Fibroblast of the aortic adventitia (primary cell): Measurements from ENCODE around the gene VPS18. TPM values are rescaled to one million over a fixed set of nuclear protein-coding genes. Genes with fewer than 3 reads are reported as not detected.

Source experiments
- DNase-seq: peaks from one replicate; pipeline ENCODE4 v3.0.0-alpha.2; 2010; ENCODE audit warnings: low read depth
- H3K4me3 ChIP-seq: 2 replicates; pipeline ENCODE4 v1.5.1; 2011; ENCODE audit warnings: low read depth, mild to moderate bottlenecking, control low read depth, low read length, moderate library complexity
- total RNA-seq: library from RNA; depleted of rRNA; stranded (reverse); fragments of >200 nt; gene quantifications from 2 replicates; pipeline ENCODE4 v1.2.3, GENCODE V29; 2012; ENCODE audit warnings: low replicate concordance
- TF ChIP-seq, protein P1 (sequence below): IDR thresholded peaks from 2 replicates; pipeline ENCODE4 v1.5.1; 2011; ENCODE audit warnings: mild to moderate bottlenecking, low read length, control low read depth, inconsistent platforms; ENCODE audit not compliant: insufficient read depth

Gene VPS18
- total RNA-seq, 1 donor: 32.2 TPM

DNA sequence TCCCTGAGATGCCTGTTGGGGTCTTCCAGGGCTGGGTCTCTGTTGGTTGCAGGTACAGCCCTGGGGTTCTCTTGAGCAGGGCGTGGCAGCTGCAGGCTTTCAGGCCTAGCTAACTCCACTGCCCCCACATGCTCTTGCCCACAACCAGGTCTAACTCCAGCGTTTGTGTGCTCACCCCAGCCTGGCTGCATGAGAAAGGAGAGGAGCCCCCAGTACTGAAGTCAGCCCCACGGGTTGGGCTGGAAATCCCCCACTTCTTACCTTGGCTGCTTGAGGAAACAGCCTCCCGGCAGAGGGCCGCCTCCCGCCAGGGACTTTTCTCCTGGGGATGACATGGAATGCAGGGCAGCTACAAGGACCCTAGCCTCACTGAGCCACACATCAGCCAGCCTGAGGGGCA is 18.2 kb downstream of the VPS18 start:
- TF ChIP-seq, protein P1, sequence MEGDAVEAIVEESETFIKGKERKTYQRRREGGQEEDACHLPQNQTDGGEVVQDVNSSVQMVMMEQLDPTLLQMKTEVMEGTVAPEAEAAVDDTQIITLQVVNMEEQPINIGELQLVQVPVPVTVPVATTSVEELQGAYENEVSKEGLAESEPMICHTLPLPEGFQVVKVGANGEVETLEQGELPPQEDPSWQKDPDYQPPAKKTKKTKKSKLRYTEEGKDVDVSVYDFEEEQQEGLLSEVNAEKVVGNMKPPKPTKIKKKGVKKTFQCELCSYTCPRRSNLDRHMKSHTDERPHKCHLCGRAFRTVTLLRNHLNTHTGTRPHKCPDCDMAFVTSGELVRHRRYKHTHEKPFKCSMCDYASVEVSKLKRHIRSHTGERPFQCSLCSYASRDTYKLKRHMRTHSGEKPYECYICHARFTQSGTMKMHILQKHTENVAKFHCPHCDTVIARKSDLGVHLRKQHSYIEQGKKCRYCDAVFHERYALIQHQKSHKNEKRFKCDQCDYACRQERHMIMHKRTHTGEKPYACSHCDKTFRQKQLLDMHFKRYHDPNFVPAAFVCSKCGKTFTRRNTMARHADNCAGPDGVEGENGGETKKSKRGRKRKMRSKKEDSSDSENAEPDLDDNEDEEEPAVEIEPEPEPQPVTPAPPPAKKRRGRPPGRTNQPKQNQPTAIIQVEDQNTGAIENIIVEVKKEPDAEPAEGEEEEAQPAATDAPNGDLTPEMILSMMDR: no peak
- H3K4me3 ChIP-seq: no peak overlapping the region
- DNase-seq: no peak

DNA sequence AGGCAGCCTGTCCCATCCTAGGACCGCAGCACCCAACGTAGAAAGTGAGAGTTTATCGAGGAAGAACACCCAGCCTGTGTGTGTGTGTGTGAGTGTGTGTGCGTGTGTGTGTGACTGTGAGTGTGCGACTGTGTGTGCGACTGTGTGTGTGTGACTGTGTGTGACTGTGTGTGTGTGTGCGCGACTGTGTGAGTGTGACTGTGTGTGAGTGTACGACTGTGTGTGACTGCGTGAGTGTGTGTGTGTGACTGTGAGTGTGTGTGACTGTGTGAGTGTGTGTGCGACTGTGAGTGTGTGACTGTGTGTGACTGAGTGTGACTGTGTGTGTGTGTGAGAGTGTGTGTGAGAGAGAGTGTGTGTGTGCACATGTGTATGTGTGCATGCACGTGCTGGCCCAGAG is 19.8 kb downstream of the VPS18 start:
- DNase-seq: no peak
- TF ChIP-seq, protein P1: no peak
- H3K4me3 ChIP-seq: no peak overlapping the region

DNA sequence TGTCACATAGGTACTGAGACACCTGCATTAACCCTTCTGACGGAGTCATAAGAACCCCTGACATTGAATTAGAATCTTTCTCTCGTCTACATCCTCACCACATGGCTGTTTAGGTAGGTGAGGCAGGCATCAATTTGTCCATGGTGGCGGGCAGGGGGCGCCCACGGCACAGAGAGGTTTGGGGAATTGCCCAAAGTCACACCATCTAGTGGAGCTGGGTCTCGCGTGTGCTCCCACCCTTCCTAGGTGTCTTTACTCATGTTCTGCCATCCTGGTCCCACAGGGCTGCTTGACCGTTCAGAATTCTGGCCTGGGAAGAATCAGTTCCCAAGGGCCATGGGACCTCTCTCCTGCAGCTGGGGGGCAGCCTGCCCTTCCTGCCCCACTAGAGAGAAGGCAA is 20.2 kb downstream of the VPS18 start:
- H3K4me3 ChIP-seq: no peak overlapping the region
- TF ChIP-seq, protein P1: no peak
- no peak for DNase-seq

DNA sequence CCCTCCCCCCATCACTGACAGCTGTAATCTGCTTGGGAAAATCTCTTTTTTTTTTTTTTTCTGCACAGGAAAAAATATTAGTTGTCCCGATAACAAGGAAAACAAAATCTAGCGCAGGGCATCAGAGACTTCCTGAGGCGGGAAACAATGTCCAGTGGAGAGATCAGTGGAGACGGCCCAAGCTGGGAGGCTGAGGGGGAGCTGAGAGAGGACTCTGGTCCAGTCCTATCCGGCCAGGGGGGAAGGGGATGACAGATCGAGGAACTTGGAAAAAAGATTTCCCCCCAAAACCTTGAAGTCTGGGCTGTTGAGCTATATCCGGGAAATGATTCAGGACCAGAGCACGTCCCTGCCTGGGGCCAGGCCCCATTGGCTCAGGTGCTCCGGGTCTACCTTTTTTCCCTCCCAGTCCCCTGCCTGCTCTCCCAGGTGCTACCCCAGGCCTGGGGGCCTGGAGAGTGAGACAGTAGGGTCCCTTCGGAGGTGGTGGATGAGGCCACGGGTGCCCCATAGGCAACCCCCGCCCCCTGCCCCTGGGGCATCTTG is 20.9 kb downstream of the VPS18 start:
- H3K4me3 ChIP-seq: no peak overlapping the region
- TF ChIP-seq, protein P1: no peak
- DNase-seq: no peak

DNA sequence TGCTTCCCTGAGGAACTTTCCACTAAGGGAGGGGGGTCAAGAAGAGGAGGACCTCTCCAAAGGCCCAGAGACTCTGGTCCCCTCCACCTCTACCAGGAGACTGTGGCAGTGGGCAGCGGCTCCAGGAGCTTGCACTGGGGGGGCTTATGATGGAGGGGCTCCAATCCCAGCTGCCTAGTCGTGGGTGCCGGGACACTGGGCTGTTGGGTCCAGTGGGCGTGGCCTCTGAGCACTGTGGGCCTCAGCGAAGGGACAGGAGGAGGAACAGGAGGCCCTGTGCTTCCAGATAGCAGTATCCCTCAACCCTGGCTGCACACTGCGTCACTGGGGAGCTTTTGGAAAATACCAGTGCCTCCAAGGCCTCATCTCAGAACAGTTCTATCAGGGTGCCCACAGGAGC is 21.4 kb downstream of the VPS18 start:
- no peak overlapping the region for H3K4me3 ChIP-seq
- DNase-seq: no peak
- TF ChIP-seq, protein P1: no peak

DNA sequence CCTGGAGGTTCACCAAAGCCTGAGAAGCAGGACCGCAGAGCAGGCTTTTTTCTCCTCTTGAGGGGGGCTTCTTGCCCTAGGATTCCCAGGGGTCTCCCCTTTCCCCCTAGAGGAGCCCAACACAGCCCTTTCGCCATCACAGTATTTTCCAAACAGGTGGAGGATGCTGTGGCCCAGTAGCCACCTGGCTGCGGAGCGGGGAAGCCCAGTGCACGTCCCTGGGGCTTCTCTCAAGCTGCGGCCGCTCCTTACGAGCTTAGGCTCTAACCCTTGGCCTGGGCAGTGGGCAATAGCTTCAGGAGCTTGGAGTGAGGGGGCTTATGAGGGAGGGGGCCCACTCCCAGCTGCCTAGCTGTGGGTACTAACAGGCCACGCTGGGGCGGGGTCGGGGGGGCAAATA is 23.3 kb downstream of the VPS18 start:
- no peak for DNase-seq
- TF ChIP-seq, protein P1: no peak
- no peak overlapping the region for H3K4me3 ChIP-seq

DNA sequence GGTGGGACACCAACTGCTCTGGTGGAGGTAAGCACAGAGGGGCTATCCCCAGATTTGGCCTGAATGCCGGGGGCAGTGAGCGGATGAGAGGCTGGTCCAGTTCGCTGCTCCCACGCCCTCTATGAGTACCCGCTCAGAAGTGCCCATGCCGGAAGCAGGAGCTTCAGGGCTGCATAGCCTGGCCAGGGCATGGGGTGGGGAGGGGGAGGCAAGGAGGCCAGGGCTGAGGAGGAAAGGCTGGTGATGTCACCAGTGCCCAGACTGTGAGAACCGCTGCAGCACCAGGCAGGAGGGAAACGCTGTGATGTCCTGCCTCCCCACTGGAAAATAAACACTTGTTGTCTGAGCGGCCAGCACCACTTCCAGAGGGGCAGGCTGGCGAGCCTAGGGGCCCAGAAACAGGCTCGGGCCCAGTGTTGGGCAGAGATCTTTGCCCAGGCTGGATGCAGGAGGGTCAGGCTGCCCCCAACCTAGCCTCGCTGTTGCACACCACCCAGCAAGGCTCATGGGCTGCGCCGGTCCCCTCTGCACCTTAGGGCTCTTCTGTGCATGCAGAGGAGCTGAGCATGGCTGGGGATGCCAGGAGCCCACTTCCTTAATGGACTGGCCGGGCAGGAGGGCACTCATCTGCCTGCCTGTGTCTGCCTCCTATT is 24.0 kb downstream of the VPS18 start:
- TF ChIP-seq, protein P1: no peak
- no peak for DNase-seq
- H3K4me3 ChIP-seq: no peak overlapping the region
